ENCODE data around the gene MBD2. TPM values are rescaled to one million over a fixed set of nuclear protein-coding genes. Genes with fewer than 3 reads are reported as not detected.

Gene MBD2
- polyA plus RNA-seq, 1 donor: 129 TPM

GRCh38 chr18:54102123-54102522 lies 122.3 kb downstream of the MBD2 start:
- no peak for DNase-seq

Other genes with a start within 250 kb of the MBD2 start
- gene POLI, start 44.8 kb upstream of the MBD2 start, polyA plus RNA-seq (ENCODE audit: insufficient read length): 120 TPM
- gene STARD6, start 133.2 kb upstream of the MBD2 start, polyA plus RNA-seq (ENCODE audit: insufficient read length): not detected
- 15.8 TPM for gene C18orf54, start 133.2 kb upstream of the MBD2 start, polyA plus RNA-seq (ENCODE audit: insufficient read length)

Measured in left kidney (tissue), 2 donors.